ENCODE results near the gene ATP1B1.
A peak's percentile ranks its signal among the peaks of the same experiment; 100 is the strongest.

Gene ATP1B1

DNA sequence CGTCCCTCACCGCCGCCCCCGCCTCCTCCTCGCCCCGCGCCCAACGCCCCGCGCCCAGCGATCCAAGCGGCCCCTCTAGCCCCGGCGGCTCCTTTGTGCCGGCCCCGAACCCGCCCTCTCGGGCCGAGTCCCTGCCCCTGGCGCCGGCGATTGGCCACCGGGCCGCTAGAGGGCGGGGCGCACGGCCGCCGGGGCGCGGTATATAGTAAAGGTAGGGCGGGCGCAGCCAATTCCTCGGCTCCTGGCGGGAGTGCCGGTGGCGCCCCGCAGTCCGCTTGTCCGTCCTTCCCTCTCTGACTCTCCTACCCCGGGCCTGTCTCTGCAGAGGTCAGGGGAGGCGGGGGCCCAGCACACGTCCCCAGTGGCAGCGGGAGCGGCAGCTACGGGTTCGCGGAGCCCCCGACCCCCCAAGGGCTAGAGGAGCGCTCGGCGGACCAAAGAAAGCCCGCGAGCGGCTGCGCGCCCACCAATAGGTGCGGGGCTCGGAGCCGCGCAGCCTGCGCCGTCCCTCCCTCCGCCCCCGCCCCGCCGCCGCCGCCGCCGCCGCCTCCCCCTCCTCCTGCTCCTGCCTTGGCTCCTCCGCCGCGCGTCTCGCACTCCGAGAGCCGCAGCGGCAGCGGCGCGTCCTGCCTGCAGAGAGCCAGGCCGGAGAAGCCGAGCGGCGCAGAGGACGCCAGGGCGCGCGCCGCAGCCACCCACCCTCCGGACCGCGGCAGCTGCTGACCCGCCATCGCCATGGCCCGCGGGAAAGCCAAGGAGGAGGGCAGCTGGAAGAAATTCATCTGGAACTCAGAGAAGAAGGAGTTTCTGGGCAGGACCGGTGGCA is at the start of gene ATP1B1:
TSS of gene ATP1B1 (plus strand) at position 596 of the 826 bp plus-strand sequence. CDS start at position 736, 140 bp downstream.
- Mint-ChIP-seq H3K27me3 (no peaks in the 10 kb centered on the region), H3K4me3 (peak within 1 kb of the TSS; percentile 90), H3K36me3 (no peaks in the 10 kb centered on the region), H3K9me3 (no peaks in the 10 kb centered on the region), H3K27ac (peak within 1 kb of the TSS; percentile 14), H3K4me1 (peaks cover 49% of the 10 kb centered on the region)

DNA sequence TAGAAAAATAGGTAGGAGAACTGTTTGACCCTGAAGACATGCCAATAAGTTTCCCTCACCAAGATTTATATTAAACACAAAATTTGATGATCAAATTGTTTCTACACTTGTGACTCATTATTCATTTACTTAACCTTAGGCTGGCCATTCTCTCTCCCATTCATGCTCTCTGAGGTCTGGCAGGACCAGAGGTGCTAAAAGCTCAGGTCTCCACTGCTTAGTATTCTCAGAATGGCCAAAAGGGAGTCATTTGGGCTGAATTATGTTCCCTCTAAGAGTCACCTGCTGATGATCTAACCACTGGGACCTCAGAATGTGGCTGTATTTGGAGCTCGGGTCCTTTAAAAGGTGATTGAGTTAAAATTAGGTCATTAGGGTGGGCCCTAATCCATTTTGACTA is 47.1 kb upstream of the ATP1B1 start:
- Mint-ChIP-seq H3K27ac (no peak overlapping the region), H3K4me1 (peaks cover 7% of the 10 kb centered on the region), H3K27me3 (peaks cover 5% of the 10 kb centered on the region), H3K9me3 (no peaks in the 10 kb centered on the region), H3K4me3 (no peak overlapping the region), H3K36me3 (no peaks in the 10 kb centered on the region)

DNA sequence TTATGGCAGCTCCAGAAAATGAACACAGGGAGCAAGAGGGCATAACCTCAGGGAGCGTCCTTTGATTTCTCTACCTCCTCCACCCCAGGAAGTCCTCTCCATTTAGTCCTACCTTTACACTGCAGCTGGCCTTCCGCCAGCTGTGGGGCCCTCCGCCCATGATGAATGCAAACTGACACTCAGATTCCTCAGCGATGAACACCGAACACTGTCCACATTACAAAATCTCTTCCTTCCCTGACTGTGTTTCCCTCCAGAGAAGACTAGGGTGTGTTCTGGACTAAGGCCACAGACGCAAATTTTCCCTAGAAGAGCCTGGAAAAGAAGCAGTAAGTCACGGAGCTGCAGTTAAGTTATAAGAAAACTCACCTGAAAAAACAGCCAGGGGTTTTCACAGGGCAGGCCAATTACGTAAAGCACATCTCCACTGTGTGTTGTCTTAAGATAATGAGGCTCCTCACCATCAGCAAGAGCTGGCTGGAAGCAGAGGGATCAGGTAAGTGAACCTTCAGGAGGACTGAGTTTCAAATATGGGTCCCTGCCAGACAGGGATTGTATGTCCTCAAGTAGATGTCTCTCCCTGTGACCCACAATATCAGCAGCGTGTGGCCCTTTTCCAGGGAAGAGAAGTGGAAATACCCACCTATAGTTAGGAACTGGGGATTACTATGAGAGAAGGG is 46.3 kb upstream of the ATP1B1 start:
- H3K27me3 Mint-ChIP-seq = peaks cover 3% of the 10 kb centered on the region
- H3K4me1 Mint-ChIP-seq = peaks cover 7% of the 10 kb centered on the region
- no peak overlapping the region for H3K4me3 Mint-ChIP-seq
- H3K9me3 Mint-ChIP-seq = no peaks in the 10 kb centered on the region
- H3K36me3 Mint-ChIP-seq = no peaks in the 10 kb centered on the region
- peak overlapping the region; percentile 53 for H3K27ac Mint-ChIP-seq

DNA sequence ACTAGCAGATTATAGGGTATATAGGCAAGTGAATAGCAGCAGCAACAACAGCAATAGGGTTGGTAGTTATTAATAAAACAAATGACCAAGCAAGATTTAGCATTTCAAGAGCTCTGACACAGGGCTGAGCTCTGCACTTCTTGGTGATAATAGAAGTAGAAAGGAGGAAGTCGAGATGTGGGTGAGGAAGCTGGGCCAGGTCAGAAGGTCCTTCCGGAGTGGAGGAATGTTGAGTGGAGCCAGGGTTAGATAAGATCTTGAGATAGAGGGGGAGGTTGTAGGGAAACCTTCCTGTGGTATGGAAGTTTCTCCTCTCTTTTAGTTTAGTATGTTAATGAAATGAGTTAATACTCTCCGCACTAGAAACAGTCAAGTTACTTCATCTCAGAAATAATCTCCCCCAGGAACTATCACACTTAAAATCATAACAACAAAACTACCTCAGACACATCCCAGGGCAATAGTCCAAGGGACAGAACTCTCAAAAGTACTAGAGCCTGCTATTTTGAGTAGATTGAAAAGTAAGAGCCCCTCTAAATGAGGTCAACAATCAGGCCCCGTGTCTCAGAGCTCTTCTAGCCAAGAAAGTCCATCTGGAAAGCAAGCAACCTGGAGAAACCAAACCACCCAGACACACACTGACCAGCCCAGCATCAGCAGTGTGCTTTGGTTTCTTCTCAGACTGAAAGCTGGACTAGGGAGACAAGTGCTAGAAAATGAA is 45.4 kb upstream of the ATP1B1 start:
- H3K27me3 Mint-ChIP-seq = no peaks in the 10 kb centered on the region
- no peaks in the 10 kb centered on the region for H3K9me3 Mint-ChIP-seq
- no peaks in the 10 kb centered on the region for H3K36me3 Mint-ChIP-seq
- no peak overlapping the region for H3K4me3 Mint-ChIP-seq
- H3K4me1 Mint-ChIP-seq = peaks cover 7% of the 10 kb centered on the region
- H3K27ac Mint-ChIP-seq = no peak overlapping the region

DNA sequence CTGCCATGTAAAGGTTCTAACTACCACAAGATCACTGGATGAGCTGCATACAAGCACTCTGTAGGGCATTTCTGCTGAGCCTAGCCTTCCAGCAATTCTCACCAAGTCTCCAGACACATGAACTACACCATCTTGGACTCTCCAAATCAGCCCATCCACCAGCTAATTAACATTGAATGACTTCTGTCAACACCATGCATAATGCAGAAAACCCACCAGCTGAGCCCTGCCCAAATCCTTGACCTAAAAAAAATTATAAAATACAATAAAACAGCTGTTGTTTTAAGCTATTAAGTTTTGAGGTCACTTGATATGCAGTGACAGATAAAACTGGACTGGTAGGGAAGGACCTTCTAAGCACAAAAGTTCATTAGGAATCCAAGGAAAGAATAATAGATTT is 44.3 kb upstream of the ATP1B1 start:
- H3K9me3 Mint-ChIP-seq = peaks cover 5% of the 10 kb centered on the region
- H3K4me3 Mint-ChIP-seq = no peak overlapping the region
- H3K27ac Mint-ChIP-seq = no peak overlapping the region

DNA sequence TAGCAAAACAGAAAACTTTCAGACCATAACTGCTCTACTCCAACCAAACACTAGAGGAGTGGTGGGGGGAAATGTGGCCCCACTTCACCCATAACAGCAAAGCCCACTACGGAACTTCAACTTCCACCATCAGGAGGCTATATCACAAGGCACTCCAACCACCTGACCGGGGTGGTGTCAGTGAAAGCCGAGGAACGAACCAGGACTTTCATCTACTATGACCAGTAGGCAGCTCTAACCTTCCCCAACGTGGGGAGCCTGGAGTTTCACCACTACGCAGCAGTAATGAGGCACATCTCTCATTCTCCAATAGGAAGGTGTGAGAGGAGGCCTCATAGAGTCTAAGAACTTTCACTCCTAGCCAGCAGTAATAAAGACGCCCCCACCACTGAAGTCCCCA is 42.4 kb upstream of the ATP1B1 start:
- peaks cover 7% of the 10 kb centered on the region for H3K4me1 Mint-ChIP-seq

More for the DNA sequence above, 44.3 kb upstream of the ATP1B1 start:
- Mint-ChIP-seq H3K27me3 (no peaks in the 10 kb centered on the region), H3K4me1 (peaks cover 7% of the 10 kb centered on the region), H3K36me3 (peaks cover 2% of the 10 kb centered on the region)

DNA sequence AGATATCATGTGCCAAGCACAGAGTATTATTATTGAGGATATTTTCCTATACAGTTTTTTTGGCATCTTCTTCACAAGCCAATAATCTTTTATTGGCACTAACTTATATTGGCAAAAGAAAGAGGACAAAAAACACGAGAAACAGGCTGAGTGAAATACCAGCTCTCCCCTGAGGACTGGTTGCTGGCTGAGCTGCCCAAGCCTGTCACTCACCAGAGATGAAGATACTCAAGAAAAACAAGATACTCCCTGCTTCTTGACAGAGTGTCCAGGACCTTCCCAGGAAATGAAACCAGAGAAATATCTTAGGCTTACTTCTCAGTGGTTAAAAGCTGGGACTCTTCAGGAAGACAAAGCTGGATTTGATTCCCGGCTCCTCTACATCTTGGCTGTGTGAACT is 35.9 kb upstream of the ATP1B1 start:
- Mint-ChIP-seq H3K4me1 (no peaks in the 10 kb centered on the region), H3K27me3 (peaks cover 3% of the 10 kb centered on the region), H3K27ac (no peak overlapping the region), H3K4me3 (no peak overlapping the region), H3K36me3 (peaks cover 2% of the 10 kb centered on the region), H3K9me3 (peaks cover 5% of the 10 kb centered on the region)

More for the DNA sequence above, 42.4 kb upstream of the ATP1B1 start:
- H3K9me3 Mint-ChIP-seq = peaks cover 5% of the 10 kb centered on the region
- no peak overlapping the region for H3K4me3 Mint-ChIP-seq
- H3K27me3 Mint-ChIP-seq = no peaks in the 10 kb centered on the region
- no peak overlapping the region for H3K27ac Mint-ChIP-seq
- H3K36me3 Mint-ChIP-seq = peaks cover 2% of the 10 kb centered on the region

DNA sequence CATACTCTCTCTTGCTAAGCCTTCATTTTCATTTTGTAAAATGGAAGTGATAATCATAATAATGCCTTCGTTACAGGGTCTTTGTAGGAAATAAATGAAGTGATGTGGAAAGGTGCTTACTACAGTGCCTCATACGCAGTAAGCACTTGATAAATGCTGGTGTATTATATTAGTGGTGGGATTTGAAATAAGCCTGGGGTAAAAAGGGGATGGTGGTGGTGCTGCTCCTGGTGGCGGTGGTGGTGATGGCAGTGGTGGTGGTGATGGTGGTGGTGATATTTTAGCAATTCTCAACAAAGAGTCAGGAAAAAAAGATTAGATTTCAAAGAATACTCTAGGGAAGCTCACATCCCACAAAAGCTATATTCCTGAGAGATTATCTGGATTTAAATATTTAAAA is 35.5 kb upstream of the ATP1B1 start:
- Mint-ChIP-seq H3K4me3 (no peak overlapping the region), H3K4me1 (no peaks in the 10 kb centered on the region), H3K27ac (no peak overlapping the region), H3K9me3 (peaks cover 5% of the 10 kb centered on the region), H3K36me3 (peaks cover 2% of the 10 kb centered on the region), H3K27me3 (peaks cover 3% of the 10 kb centered on the region)

DNA sequence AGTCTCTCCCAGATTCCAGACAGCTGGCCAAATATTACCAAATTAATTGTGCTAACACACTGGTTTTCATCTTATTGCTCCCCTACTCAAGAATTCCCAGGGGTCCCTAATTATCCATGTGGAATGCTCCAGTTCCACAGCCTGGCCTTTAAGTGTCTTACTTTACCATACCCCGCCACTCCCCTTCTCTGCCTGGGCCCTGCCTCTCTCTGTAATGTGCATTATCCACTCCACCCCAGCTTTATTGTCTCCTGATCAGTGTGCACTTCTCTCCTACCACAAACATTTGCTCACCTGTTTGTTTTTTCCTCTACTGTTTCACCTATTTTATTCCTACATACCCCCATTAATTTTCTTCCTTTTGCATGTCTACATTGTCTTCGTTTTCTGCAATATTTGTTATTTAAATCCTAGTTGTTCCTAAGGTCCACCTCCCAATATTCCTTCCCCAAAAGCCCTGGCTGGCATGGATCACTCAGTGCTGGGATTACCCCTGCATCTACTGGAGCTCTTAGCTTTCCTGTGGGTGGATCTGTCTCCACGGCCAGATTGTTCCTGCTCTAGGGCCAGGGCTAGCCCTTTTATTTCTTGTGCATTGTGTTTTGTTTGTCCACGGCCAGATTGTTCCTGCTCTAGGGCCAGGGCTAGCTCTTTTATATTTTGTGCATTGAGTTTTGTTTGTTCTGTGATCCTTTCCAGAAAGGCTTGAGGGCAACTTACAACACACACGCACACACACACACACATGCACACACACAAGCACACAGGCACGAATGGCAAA is 33.4 kb upstream of the ATP1B1 start:
- Mint-ChIP-seq H3K9me3 (no peaks in the 10 kb centered on the region), H3K27ac (peak overlapping the region; percentile 12), H3K36me3 (no peaks in the 10 kb centered on the region), H3K4me1 (no peaks in the 10 kb centered on the region), H3K4me3 (no peak overlapping the region), H3K27me3 (peaks cover 3% of the 10 kb centered on the region)

DNA sequence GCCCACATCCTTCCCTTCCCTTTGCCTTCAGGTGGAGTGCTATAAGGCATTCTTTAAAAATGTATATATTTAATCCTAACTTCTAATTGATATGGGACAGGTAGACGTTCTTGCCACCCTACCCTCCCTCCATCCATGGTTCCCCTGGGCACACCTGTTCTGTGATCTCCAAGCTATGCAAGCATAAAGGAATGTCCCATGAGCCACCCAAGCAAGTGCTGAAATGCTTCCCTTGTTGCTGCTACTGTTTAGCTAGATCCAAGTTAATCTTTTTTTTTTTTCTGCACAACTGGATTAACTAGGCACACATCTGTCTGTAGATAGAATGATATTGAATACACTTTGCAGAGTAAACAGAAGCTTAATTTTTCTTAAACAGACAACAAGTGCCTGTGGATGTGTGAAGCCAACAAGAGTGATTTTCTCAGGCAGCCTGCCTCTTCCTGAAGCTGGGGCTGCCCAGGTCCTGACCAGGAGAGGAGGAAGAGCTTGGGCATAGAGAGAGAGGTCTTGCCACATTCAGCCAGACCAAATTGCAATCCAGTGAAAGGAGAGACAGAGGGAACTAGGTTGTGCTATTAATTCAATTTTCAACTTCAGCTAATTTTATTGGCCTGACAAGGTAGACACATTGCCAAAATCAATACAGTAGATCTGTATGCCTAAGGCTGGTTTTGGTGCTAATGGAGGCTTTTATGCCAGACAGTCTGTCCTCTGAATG is 28.2 kb upstream of the ATP1B1 start:
- Mint-ChIP-seq H3K4me3 (no peak overlapping the region), H3K36me3 (no peaks in the 10 kb centered on the region), H3K9me3 (no peaks in the 10 kb centered on the region), H3K4me1 (no peaks in the 10 kb centered on the region), H3K27me3 (no peaks in the 10 kb centered on the region), H3K27ac (no peak overlapping the region)

DNA sequence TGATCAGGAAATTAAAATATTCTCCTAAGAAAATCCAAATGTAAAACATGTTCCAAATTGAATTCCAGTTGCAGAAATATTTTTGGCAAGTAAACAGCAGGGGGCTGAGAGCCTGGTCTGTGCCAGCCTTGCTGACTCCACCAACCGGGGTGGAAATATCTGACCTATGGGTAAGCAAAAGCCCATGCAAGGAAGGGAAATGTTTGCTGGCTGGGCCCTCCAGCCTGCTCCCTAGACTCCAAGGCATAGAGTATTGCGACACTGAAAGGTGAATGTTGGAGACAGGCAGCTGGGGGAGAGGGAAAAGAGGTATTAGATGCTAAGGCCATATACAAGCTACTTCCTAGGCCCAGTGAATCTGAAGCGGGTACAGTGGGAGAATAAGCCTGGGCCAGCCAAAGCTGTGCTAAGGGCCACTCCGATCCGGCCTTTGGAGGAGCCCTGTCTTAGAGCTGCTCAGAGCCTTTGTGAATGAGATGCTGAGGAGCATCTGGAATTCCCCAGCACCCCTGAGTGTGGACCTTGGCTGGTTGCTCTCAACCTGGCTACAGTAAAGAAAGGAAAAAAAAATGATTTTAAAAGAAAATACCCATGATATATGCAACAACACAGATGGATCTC is 24.9 kb upstream of the ATP1B1 start:
- Mint-ChIP-seq H3K4me3 (no peak overlapping the region), H3K27ac (no peak overlapping the region), H3K27me3 (no peaks in the 10 kb centered on the region), H3K9me3 (no peaks in the 10 kb centered on the region), H3K36me3 (no peaks in the 10 kb centered on the region), H3K4me1 (peaks cover 3% of the 10 kb centered on the region)

DNA sequence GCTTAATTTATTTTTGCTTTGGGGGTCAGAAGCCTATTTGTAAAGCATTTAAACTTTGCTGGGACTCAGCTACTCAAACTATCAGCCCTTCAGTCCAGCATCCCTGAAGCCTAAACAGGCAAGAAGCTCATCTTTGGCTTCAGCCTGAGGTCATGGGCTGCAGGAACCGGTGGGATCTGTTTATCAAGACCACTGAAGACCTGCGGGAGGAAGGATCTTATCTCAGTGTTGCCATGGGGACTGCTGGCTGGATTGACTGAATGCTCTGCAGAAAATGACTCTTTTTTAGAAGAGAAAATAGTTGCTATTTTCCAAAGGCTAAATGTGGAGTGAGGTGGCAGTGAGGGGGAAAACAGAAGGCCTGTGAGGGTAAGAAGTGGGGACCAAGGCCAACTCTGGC is 20.6 kb upstream of the ATP1B1 start:
- Mint-ChIP-seq H3K4me3 (no peak overlapping the region), H3K9me3 (no peaks in the 10 kb centered on the region), H3K4me1 (peaks cover 10% of the 10 kb centered on the region), H3K36me3 (no peaks in the 10 kb centered on the region), H3K27ac (no peak overlapping the region), H3K27me3 (no peaks in the 10 kb centered on the region)

DNA sequence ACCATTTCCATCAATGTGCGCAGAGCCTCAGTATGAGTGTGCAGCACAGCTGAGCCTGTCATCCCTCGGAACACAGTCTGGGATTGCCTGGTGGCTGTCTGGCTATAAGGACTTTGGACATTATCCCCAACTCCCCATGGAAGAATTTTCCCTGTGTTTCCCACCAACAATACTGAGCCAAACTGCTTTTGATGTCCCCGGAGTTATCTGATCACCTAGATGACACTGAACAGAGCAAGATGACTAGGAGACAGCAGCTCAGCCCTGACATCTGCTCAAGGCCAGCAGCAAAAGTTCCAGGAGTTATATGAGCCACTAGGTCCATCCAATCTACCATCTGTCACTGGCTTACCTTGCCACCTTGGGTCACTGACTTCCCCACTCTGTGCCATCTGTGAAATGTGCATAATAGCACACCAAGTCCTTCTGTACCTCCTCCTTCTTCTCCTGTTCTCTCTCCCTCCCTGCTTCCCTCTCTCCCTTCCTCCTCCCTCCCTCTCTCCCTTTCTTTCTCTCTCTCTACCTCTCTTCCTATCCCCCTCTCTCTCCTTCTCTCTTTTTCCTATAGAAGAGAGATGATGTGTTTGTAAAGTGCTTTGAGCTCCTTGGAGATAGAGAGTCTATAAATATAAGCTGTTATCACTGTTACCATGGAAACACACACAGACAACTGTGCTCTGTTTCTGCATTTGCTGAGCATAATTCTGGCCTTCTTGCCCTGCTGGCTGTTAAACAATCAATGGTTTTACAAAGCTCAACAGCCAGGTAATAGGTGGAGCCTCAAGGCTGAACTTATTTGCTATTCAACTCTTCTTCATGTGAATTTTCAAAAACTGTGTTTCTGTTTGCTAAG is 19.7 kb upstream of the ATP1B1 start:
- Mint-ChIP-seq H3K27me3 (no peaks in the 10 kb centered on the region), H3K9me3 (no peaks in the 10 kb centered on the region), H3K4me1 (peaks cover 10% of the 10 kb centered on the region), H3K36me3 (no peaks in the 10 kb centered on the region), H3K27ac (no peak overlapping the region), H3K4me3 (no peak overlapping the region)

DNA sequence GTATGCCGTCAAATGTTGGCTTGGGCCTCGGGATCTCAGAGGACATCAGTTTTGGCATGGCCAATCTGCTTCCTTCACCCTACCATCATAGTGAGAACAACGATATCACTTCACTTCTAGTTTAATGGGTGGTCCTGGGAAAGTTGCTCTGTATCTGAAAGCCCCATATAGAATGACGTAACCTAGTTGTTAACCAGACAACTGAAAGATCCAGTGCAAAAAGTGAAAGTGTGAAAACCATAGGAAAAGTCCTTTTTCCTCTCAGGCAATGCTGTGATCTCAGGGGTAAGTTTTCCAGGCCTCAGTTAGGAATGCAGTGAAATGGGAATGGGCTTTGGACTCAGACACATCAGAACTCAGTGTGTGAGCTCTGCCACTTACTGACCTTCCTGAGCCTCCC is 18.6 kb upstream of the ATP1B1 start:
- Mint-ChIP-seq H3K4me3 (no peak overlapping the region), H3K27ac (no peak overlapping the region), H3K27me3 (no peaks in the 10 kb centered on the region), H3K9me3 (no peaks in the 10 kb centered on the region), H3K36me3 (no peaks in the 10 kb centered on the region), H3K4me1 (peaks cover 10% of the 10 kb centered on the region)

Measured in activated naive CD4-positive, alpha-beta T cell treated with anti-CD3 and anti-CD28 coated beads, Interleukin-2, amount 50 U/mL, for 24 hours (primary cell).